HG03060 (cell line): ENCODE results near the gene FMN2.

Experiments used
- ATAC-seq: cut with Tn5 transposase; IDR thresholded peaks from one replicate; pipeline ENCODE4 v1.9.1; 2021; ENCODE audit warnings: low read depth, moderate number of reproducible peaks; ENCODE audit not compliant: unreplicated experiment

Gene FMN2

GRCh38 chr1:240091614-240092300 is at the start of gene FMN2:
FMN2 (plus strand) TSS chr1:240091883; CDS start chr1:240092110, 227 bp downstream.
- no peak for ATAC-seq

GRCh38 chr1:240044620-240045019 is 47.1 kb upstream of the FMN2 start:
- no peak for ATAC-seq

- ATAC-seq, result no peak
These were observed 45.7 kb upstream of the FMN2 start for GRCh38 chr1:240046000-240046399.

DNA sequence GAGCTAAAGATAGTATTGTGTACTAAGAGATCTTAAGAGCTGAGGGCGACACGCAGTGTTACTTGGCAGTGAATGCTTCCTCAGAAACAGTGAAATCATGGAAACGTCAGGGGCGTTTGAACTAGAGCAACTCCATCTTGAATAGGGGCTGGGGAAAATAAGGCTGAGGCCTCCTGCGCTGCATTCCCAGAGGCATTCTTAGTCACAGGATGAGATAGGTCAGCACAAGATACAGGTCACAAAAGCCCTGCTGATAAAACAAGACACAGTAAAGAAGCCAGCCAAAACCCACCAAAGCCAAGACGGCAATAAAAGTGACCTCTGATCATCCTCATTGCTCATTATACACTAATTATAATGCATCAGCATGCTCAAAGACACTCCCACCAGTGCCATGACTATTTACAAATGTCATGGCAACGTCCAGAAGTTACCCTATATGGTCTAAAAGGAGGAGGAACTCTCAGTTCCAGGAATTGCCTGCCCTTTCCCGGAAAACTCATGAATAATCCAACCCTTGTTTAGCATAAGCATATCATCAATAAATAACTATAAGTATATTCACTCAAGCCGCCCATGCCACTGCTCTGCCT is 37.5 kb upstream of the FMN2 start:
- ATAC-seq, result no peak

DNA sequence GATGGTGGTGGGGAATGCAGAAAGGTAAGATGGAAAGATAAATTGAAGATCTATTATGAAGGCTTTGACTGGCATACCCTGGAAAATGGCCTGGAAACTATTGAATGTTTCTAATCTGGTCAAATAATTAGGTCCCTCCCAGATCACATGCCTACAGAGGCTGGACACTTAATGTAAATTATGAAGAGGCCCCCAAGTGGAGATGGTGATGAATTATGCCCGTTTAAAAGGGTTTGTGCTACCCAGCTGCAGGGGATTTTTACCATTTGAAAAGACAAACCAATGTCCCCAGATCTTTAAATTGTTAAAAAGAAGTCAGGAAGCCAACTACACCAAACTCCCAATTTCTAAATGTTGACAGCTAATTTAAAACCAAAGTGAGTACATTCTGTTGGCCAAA is 35.7 kb upstream of the FMN2 start:
- ATAC-seq, result no peak

DNA sequence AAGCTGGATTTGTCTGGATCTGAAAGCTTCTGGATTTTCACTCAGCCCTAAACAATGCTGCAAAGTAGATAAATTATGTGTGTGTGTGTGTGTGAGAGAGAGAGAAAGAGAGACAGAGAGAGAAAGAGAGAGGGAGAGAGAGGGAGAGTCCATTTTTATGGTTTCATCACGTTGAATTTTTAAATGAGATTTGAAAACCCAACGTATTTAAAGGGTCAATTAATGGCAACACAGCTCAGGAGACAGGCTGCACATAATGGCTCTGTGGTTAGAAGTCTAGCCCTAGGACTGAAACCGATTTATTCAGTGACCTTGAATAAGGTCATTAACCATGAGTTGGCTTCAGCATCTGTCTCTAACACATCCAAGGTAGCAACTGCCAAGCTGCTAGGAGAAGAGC is 35.3 kb upstream of the FMN2 start:
- ATAC-seq, result no peak

DNA sequence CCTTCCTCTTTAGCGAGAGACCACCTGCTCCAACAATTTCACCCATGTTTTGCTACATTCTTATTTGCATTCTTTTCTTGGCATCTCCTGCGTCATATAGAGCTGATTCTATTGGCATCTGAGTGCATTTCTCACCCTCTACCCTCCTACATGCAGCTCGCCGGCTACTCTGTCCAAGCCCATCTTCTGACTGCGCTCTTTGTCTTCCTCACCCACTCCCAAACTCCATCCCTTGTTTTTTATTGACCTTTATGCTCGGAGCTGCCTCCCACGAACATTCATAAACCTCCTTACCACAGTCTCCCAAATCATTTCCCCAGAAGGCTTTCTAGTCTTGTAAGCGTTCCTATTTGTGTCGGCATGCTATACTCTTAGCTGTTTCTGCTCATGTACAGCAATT is 33.6 kb upstream of the FMN2 start:
- no peak for ATAC-seq

- ATAC-seq, result no peak
These were observed 22.7 kb upstream of the FMN2 start for GRCh38 chr1:240068961-240069360.

DNA sequence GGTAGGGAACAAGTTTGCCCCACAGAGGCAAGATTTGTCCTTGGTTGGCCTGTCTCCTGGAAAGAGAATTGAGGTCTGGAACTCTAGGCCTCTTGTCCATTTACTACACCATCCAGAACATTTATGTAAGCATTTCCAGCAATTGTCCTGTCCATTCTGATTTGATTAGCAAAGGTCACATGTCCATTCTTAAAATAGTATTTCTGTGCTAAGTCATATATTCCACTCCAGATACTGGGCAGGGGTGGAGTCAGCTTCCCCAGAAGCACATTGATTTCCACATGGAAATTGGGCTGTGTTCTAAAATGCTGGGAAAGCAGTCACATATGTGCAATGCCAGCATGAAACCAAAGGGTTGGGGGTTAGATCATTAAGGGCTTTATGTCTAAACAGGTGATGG is 21.5 kb upstream of the FMN2 start:
- ATAC-seq, result no peak

DNA sequence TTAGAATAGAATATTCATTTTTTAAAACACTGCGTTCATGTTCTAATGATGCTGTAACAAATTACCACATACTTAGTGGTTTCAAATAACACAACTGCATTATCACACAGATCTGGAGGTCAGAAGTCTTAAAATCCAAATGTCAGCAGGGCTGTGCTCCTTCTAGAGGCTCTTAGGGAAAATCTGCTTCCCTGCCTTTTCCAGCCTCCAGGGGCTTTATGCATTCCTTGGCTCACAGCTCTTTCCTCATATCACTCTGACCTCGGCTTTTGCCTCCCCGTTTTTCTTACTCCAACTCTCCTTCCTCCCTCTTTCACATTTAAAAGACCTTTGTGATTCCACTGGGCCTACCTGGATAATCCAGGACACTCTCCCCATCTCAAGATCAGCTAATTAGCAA is 18.6 kb upstream of the FMN2 start:
- ATAC-seq, result no peak

- no peak for ATAC-seq
These were observed 17.3 kb upstream of the FMN2 start for GRCh38 chr1:240074422-240074821.

DNA sequence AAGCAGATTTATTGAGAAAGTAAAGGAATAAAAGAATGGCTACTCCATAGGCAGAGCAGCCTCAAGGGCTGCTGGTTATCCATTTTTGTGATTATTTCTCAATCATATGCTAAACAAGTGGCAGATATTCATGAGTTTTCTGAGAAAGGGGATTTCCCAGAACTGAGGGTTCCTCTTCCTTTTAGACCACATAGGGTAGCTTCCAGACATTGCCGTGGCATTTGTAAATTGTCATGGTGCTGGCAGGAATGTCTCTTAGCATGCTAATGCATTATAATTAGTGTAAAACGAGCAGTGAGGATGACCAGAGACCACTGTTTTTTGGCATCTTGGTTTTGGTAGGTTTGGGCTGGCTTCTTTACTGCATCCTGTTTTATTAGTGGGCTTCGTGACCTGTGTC is 16.8 kb upstream of the FMN2 start:
- ATAC-seq, result no peak

GRCh38 chr1:240084337-240084736 is 7.3 kb upstream of the FMN2 start:
- no peak for ATAC-seq

DNA sequence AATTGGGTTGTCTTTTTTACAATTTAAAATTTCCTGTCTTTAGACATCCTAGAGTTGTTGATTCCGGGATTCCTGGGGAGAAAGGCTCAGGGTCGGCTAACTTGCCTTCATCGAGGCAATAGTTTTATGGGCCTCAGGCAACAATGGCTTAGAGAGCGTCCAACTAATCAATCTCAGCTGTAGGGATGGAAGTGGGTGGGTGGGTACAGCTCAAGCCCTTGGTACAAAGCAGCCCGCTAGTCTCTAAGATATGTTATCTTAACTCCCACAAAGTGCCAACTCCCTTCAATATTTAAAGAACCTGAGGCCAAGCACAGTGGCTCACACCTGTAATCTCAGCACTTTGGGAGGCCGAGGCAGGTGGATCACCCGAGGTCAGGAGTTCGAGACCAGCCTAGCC is 6.9 kb upstream of the FMN2 start:
- no peak for ATAC-seq

- ATAC-seq, result no peak
These were observed 5.0 kb upstream of the FMN2 start for GRCh38 chr1:240086726-240087125.

DNA sequence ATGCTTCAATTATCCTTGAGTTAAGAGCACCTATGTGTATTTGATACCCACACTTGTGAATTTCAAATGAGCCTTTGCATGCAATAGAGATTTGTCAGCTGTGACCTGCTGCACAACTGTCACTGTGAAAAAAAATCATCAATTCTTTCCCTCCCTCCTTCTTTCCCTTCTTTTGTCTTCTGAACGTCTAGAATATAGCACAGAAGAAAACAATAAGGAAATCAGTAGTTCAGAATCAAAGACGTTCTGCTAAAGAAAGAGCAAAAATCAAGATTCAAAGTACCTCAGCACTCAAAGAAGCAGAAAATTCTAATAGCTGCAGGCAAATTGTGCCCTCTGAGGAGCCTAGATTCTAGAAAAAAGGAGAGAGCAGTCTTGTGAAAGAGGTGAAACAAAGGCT is 1.7 kb upstream of the FMN2 start:
- ATAC-seq, result no peak

- no peak for ATAC-seq
These were observed 604 bp upstream of the FMN2 start for GRCh38 chr1:240090957-240091600.

GRCh38 chr1:240092301-240093119 is 827 bp downstream of the FMN2 start:
- no peak for ATAC-seq

GRCh38 chr1:240093120-240093961 is 1.7 kb downstream of the FMN2 start:
- ATAC-seq, result no peak

DNA sequence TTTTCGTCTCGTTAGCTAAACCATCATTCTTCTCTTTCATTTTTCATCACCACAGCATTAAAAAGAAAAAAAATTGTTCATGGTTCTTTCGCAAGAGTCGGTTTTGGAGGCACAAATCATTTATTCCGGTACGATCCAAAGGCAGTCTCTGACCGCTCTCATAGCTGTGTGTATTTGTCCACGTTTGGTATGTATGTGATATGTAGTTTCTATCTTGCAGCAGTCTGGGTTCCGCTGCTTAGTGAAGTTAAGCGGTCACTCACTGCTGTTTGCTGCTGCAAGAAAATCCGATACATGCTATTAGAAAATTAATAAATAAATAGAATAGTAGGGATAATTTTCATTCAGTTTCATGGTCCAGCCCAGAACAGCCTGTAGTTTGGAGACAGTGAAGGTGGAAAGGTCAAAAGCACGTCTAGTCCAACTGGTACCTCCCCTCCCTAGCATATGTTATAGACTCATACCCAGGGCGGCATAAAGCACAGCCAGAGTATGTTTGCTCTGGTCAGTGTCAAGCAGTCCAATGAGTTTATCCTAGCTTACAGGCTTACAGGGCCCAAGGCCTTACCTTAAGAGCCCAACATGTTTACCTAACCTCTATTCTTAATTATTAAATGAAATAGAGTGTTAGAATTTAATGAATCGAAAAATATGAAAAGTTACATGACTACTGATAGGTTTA is 2.5 kb downstream of the FMN2 start:
- ATAC-seq, result no peak
